ENCODE data around the gene TIAM1. TPM values are rescaled to one million over a fixed set of nuclear protein-coding genes. Genes with fewer than 3 reads are reported as not detected.
A peak's percentile ranks its signal among the peaks of the same experiment; 100 is the strongest.

Gene TIAM1
- total RNA-seq, 1 donor from 2014 or later = 16.7 TPM

GRCh38 chr21:31376301-31376700 lies 32.2 kb upstream of the TIAM1 start:
- Mint-ChIP-seq H3K9me3 (ENCODE audit: unreplicated experiment) (no peaks in the 10 kb centered on the region), H3K36me3 (ENCODE audit: unreplicated experiment) (no peaks in the 10 kb centered on the region), H3K27ac (ENCODE audit: unreplicated experiment) (no peak overlapping the region), H3K27me3 (ENCODE audit: unreplicated experiment) (no peaks in the 10 kb centered on the region), H3K4me3 (ENCODE audit: unreplicated experiment) (no peak overlapping the region), H3K4me1 (ENCODE audit: unreplicated experiment) (no peaks in the 10 kb centered on the region)
- TF ChIP-seq CTCF (IDR thresholded peaks at IDR 0.05) = no peak
- DNase-seq (ENCODE audit: extremely low spot score, unreplicated experiment) = peak; percentile 38

- Mint-ChIP-seq H3K27ac (ENCODE audit: unreplicated experiment) (no peak overlapping the region), H3K4me1 (ENCODE audit: unreplicated experiment) (peaks cover 11% of the 10 kb centered on the region), H3K36me3 (ENCODE audit: unreplicated experiment) (no peaks in the 10 kb centered on the region), H3K27me3 (ENCODE audit: unreplicated experiment) (no peaks in the 10 kb centered on the region), H3K9me3 (ENCODE audit: unreplicated experiment) (no peaks in the 10 kb centered on the region), H3K4me3 (ENCODE audit: unreplicated experiment) (no peak overlapping the region)
- DNase-seq (ENCODE audit: extremely low spot score, unreplicated experiment) = no peak
- no peak for TF ChIP-seq CTCF (IDR thresholded peaks at IDR 0.05)
Observed at GRCh38 chr21:31374395-31374794, 30.3 kb upstream of the TIAM1 start.

- no peak for TF ChIP-seq CTCF (IDR thresholded peaks at IDR 0.05)
- Mint-ChIP-seq H3K27me3 (ENCODE audit: unreplicated experiment) (no peaks in the 10 kb centered on the region), H3K4me3 (ENCODE audit: unreplicated experiment) (no peak overlapping the region), H3K27ac (ENCODE audit: unreplicated experiment) (no peak overlapping the region), H3K4me1 (ENCODE audit: unreplicated experiment) (peaks cover 11% of the 10 kb centered on the region), H3K36me3 (ENCODE audit: unreplicated experiment) (no peaks in the 10 kb centered on the region), H3K9me3 (ENCODE audit: unreplicated experiment) (no peaks in the 10 kb centered on the region)
- peak; percentile 32 for DNase-seq (ENCODE audit: extremely low spot score, unreplicated experiment)
Observed at GRCh38 chr21:31372471-31372765, 28.4 kb upstream of the TIAM1 start.

GRCh38 chr21:31371715-31372470 lies 27.8 kb upstream of the TIAM1 start:
- no peaks in the 10 kb centered on the region for H3K27me3 Mint-ChIP-seq (ENCODE audit: unreplicated experiment)
- DNase-seq (ENCODE audit: extremely low spot score, unreplicated experiment) = peak; percentile 36
- no peaks in the 10 kb centered on the region for H3K9me3 Mint-ChIP-seq (ENCODE audit: unreplicated experiment)
- no peak overlapping the region for H3K27ac Mint-ChIP-seq (ENCODE audit: unreplicated experiment)
- H3K36me3 Mint-ChIP-seq (ENCODE audit: unreplicated experiment) = no peaks in the 10 kb centered on the region
- TF ChIP-seq CTCF (IDR thresholded peaks at IDR 0.05) = no peak
- H3K4me3 Mint-ChIP-seq (ENCODE audit: unreplicated experiment) = no peak overlapping the region
- peaks cover 12% of the 10 kb centered on the region for H3K4me1 Mint-ChIP-seq (ENCODE audit: unreplicated experiment)

GRCh38 chr21:31370893-31371544 lies 27.0 kb upstream of the TIAM1 start:
- Mint-ChIP-seq H3K9me3 (ENCODE audit: unreplicated experiment) (no peaks in the 10 kb centered on the region), H3K4me1 (ENCODE audit: unreplicated experiment) (peaks cover 15% of the 10 kb centered on the region), H3K27me3 (ENCODE audit: unreplicated experiment) (no peaks in the 10 kb centered on the region), H3K27ac (ENCODE audit: unreplicated experiment) (peak overlapping the region; percentile 66), H3K36me3 (ENCODE audit: unreplicated experiment) (no peaks in the 10 kb centered on the region), H3K4me3 (ENCODE audit: unreplicated experiment) (no peak overlapping the region)
- DNase-seq (ENCODE audit: extremely low spot score, unreplicated experiment) = peak; percentile 60
- no peak for TF ChIP-seq CTCF (IDR thresholded peaks at IDR 0.05)
